ENCODE results near the gene RHEB. TPM values are rescaled to one million over a fixed set of nuclear protein-coding genes. Genes with fewer than 3 reads are reported as not detected.

The RHEB gene
- total RNA-seq, 1 experiment from 2014 or later: 87.0 TPM

DNA sequence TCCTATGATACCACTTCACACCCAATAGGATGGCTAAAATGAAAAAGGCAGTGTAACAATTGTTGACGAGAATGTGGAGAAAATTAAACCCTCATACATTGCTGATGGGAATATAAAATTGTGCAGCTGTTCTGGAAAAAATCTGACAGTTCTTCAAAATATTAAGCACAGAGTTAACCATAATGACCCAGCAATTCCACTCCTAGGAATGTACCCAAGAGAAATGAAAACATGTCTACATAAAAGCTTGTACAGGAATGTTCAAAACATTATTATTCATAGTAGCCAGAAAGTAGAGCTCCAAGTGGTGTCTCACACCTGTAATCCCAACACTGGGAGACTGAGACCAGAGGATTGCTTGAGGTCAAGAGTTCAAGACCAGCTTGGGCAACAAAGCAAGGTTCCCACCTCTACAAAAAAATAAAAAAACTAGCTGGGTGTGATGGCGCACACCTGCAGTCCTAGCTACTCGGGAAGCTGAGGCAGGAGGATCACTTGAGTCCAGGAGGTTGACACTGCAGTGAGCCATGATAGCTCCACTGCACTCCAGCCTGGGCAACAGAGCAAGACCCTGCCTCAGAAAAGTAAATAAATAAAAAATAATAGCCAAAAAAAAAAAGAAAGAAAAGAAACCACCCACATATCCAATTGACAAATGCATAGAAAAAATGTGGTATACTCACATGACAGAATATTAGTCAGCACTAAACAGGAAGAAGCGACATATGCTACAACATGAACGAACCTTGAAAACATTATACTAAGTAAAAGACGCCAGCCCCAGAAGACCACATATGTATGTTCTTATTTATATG is 5.0 kb downstream of the RHEB start:
- DNase-seq (no peak), ATAC-seq (no peak)
- H3K4me2 ChIP-seq (ENCODE audit: low read length): no peak overlapping the region
- no peak overlapping the region for H3K9ac ChIP-seq (ENCODE audit: low read length)
- H2AFZ ChIP-seq (ENCODE audit: low read length): no peak overlapping the region
- TF ChIP-seq, protein P1, sequence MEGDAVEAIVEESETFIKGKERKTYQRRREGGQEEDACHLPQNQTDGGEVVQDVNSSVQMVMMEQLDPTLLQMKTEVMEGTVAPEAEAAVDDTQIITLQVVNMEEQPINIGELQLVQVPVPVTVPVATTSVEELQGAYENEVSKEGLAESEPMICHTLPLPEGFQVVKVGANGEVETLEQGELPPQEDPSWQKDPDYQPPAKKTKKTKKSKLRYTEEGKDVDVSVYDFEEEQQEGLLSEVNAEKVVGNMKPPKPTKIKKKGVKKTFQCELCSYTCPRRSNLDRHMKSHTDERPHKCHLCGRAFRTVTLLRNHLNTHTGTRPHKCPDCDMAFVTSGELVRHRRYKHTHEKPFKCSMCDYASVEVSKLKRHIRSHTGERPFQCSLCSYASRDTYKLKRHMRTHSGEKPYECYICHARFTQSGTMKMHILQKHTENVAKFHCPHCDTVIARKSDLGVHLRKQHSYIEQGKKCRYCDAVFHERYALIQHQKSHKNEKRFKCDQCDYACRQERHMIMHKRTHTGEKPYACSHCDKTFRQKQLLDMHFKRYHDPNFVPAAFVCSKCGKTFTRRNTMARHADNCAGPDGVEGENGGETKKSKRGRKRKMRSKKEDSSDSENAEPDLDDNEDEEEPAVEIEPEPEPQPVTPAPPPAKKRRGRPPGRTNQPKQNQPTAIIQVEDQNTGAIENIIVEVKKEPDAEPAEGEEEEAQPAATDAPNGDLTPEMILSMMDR (conservative IDR thresholded peaks at IDR 0.05; ENCODE audit: low read depth, low read length): no peak
- no peak for TF ChIP-seq EZH2phosphoT487 (IDR thresholded peaks at IDR 0.05; ENCODE audit: borderline replicate concordance, low read length)
- TF ChIP-seq EZH2 (IDR thresholded peaks at IDR 0.05; ENCODE audit: low read length, unreplicated experiment): no peak
- H3K9me3 ChIP-seq (ENCODE audit: low read length): no peaks in the 10 kb centered on the region
- no peaks in the 10 kb centered on the region for H3K27me3 ChIP-seq (ENCODE audit: low read length)
- H3K9me2 ChIP-seq (replicated peaks; ENCODE audit: low read length): no peaks in the 10 kb centered on the region
- ChIA-PET CTCF (no interaction called here), POLR2A (ENCODE audit: unreplicated experiment) (interaction anchor here (0.6 kb wide), 2 partner anchors 9 to 88 kb away, joined by 3 read pairs; no protein-coding TSS in a partner anchor)
- no TSS peak for BruUV-seq (replicated peaks)
- intact Hi-C loops (cut with micrococcal nuclease): no loop called here
- H4K20me1 ChIP-seq (ENCODE audit: low read length): peaks cover 89% of the 10 kb centered on the region
- H3K4me3 ChIP-seq (ENCODE audit: low read length): no peak overlapping the region
- peaks cover 25% of the 10 kb centered on the region for H3K4me1 ChIP-seq (ENCODE audit: insufficient read depth, low read length)
- H3K27ac ChIP-seq (ENCODE audit: low read length): no peak overlapping the region
- H3K79me2 ChIP-seq (ENCODE audit: low read length): peaks cover 97% of the 10 kb centered on the region
- no peaks in the 10 kb centered on the region for H3K36me3 ChIP-seq (ENCODE audit: low read depth, low read length)
- no peaks in the 10 kb centered on the region for H3F3A ChIP-seq (ENCODE audit: low read length, unreplicated experiment)

DNA sequence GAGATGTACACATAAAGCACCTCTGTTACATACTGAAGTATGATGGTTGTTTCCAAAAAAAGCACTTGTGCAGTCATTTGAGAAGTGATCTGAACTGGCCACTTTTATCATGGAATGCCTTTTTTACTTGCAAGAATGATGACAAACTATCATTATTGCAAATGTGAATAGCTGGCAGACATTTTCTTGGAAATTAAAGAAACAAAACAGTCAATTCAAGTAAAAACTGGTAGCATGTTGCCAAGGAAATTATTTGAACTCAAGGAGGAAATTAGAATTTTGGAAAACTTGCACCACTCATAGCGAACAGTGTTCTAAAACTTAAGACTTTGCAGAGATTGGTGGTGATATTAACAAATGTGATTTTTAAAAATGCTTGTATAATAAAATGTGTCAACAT is 6.6 kb downstream of the RHEB start:
- ATAC-seq (no peak), DNase-seq (no peak)
- TF ChIP-seq, protein P1 (conservative IDR thresholded peaks at IDR 0.05; ENCODE audit: low read depth, low read length): no peak
- TF ChIP-seq EZH2 (IDR thresholded peaks at IDR 0.05; ENCODE audit: low read length, unreplicated experiment) (no peak), EZH2phosphoT487 (IDR thresholded peaks at IDR 0.05; ENCODE audit: borderline replicate concordance, low read length) (no peak)
- no peaks in the 10 kb centered on the region for H3K9me2 ChIP-seq (replicated peaks; ENCODE audit: low read length)
- no peak overlapping the region for H3K4me2 ChIP-seq (ENCODE audit: low read length)
- no peak overlapping the region for H3K27ac ChIP-seq (ENCODE audit: low read length)
- no peaks in the 10 kb centered on the region for H3K36me3 ChIP-seq (ENCODE audit: low read depth, low read length)
- no peaks in the 10 kb centered on the region for H3F3A ChIP-seq (ENCODE audit: low read length, unreplicated experiment)
- peaks cover 26% of the 10 kb centered on the region for H3K4me1 ChIP-seq (ENCODE audit: insufficient read depth, low read length)
- intact Hi-C loops (cut with micrococcal nuclease): no loop called here
- no peaks in the 10 kb centered on the region for H3K9me3 ChIP-seq (ENCODE audit: low read length)
- no peak overlapping the region for H3K4me3 ChIP-seq (ENCODE audit: low read length)
- peaks cover 97% of the 10 kb centered on the region for H4K20me1 ChIP-seq (ENCODE audit: low read length)
- H3K27me3 ChIP-seq (ENCODE audit: low read length): no peaks in the 10 kb centered on the region
- POLR2A ChIA-PET (ENCODE audit: unreplicated experiment): no interaction called here
- no peak overlapping the region for H2AFZ ChIP-seq (ENCODE audit: low read length)
- CTCF ChIA-PET: interaction anchor here (0.5 kb wide), 1 partner anchor 107 kb away, joined by 3 read pairs; no protein-coding TSS in a partner anchor
- no TSS peak for BruUV-seq (replicated peaks)
- no peak overlapping the region for H3K9ac ChIP-seq (ENCODE audit: low read length)
- peaks cover 100% of the 10 kb centered on the region for H3K79me2 ChIP-seq (ENCODE audit: low read length)

DNA sequence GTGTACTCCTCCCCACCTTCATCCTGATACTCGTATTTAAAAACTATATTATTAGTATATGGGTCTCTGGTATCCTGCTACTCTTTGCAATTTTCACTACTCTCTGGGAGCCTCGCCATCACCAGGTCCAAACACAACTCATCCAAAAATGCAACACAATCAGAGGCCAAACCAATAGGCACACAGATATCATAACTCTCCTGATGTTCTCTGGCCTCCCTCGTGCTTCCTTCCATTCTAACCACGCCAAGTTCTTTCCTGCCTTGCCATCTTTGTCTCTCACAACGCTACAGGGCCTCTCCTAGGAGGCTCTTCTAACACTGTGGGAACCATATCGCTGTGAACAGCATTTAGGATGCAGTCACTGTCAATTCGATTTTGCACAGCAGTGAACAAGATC is 7.3 kb downstream of the RHEB start:
- ATAC-seq: no peak
- CTCF ChIA-PET: no interaction called here
- H3F3A ChIP-seq (ENCODE audit: low read length, unreplicated experiment): no peaks in the 10 kb centered on the region
- H3K36me3 ChIP-seq (ENCODE audit: low read depth, low read length): no peaks in the 10 kb centered on the region
- intact Hi-C loops (cut with micrococcal nuclease): no loop called here
- no peak overlapping the region for H3K4me2 ChIP-seq (ENCODE audit: low read length)
- H3K9ac ChIP-seq (ENCODE audit: low read length): no peak overlapping the region
- no peaks in the 10 kb centered on the region for H3K9me2 ChIP-seq (replicated peaks; ENCODE audit: low read length)
- H3K9me3 ChIP-seq (ENCODE audit: low read length): no peaks in the 10 kb centered on the region
- H2AFZ ChIP-seq (ENCODE audit: low read length): no peak overlapping the region
- TF ChIP-seq, protein P1 (conservative IDR thresholded peaks at IDR 0.05; ENCODE audit: low read depth, low read length): no peak
- TF ChIP-seq EZH2phosphoT487 (IDR thresholded peaks at IDR 0.05; ENCODE audit: borderline replicate concordance, low read length) (no peak), EZH2 (IDR thresholded peaks at IDR 0.05; ENCODE audit: low read length, unreplicated experiment) (no peak)
- BruUV-seq (replicated peaks): no TSS peak
- no peak for DNase-seq
- peaks cover 100% of the 10 kb centered on the region for H3K79me2 ChIP-seq (ENCODE audit: low read length)
- no peak overlapping the region for H3K27ac ChIP-seq (ENCODE audit: low read length)
- H3K27me3 ChIP-seq (ENCODE audit: low read length): no peaks in the 10 kb centered on the region
- peaks cover 97% of the 10 kb centered on the region for H4K20me1 ChIP-seq (ENCODE audit: low read length)
- POLR2A ChIA-PET (ENCODE audit: unreplicated experiment): no interaction called here
- peaks cover 26% of the 10 kb centered on the region for H3K4me1 ChIP-seq (ENCODE audit: insufficient read depth, low read length)
- no peak overlapping the region for H3K4me3 ChIP-seq (ENCODE audit: low read length)

Data from PC-3 (cell line).